Left lung (tissue), 14 donors: ENCODE measurements around the gene ZC3HAV1L. TPM values are rescaled to one million over a fixed set of nuclear protein-coding genes. Genes with fewer than 3 reads are reported as not detected.

Experiments
- ATAC-seq: fragments of 200-7000 bp; cut with Tn5 transposase; one replicate; pipeline ENCODE4 v1.9.1; 2020; ENCODE audit warnings: moderate library complexity
- DNase-seq, 4 donors: peaks; one replicate each; pipeline ENCODE4 v3.0.0-alpha.2; 2013 to 2020
- H3K27ac ChIP-seq, 2 donors: fragments of 200-600 bp; sonication (generic) in 1 of 2; one replicate each; pipeline versions ENCODE4 v1.5.0 to v1.8.0; 2020 to 2021
- H3K27me3 ChIP-seq, 2 donors: fragments of 200-600 bp; sonication (generic) in 1 of 2; one replicate each; pipeline versions ENCODE4 v1.5.0 to v1.8.0; 2020 to 2021
- H3K36me3 ChIP-seq, 2 donors: fragments of 200-600 bp; sonication (generic) in 1 of 2; one replicate each; pipeline versions ENCODE4 v1.5.0 to v1.8.0; 2020 to 2021
- H3K4me1 ChIP-seq, 2 donors: fragments of 200-600 bp; one replicate each; pipeline ENCODE4 v1.8.0; 2021
- H3K4me3 ChIP-seq, 2 donors: fragments of 200-600 bp; sonication (generic) in 1 of 2; one replicate each; pipeline versions ENCODE4 v1.5.0 to v1.8.0; 2020 to 2021; ENCODE audit warnings: mild to moderate bottlenecking in 1 of 2
- H3K9me3 ChIP-seq, 2 donors: fragments of 200-600 bp; sonication (generic) in 1 of 2; one replicate each; pipeline versions ENCODE4 v1.5.0 to v1.8.0; 2020 to 2021
- intact Hi-C, 2 donors: fragments of 100-400 bp; cut with DNase I; formaldehyde crosslinking; loops; one replicate each; pipeline versions ENCODE4 v1.11.2 to v1.14.2; 2022
- long read RNA-seq, 12 donors: library from polyadenylated mRNA in 2 of 12; unstranded in 2 of 12; transcript quantifications; one replicate each; pipeline ENCODE4 v2.0.0 and lab custom pipeline, GENCODE V29; 2019 to 2026
- polyA plus RNA-seq, 6 donors: library from polyadenylated mRNA; unstranded; fragments of 120-200 nt; gene quantifications; one replicate each; pipeline ENCODE4 v1.2.1, GENCODE V29; 2013; ENCODE audit not compliant: insufficient read length in 6 of 6
- total RNA-seq, 2 donors: library from RNA; stranded (reverse); fragmentation: NEBNext Ultra II Directional; extraction: Animal tissue kit (Norgen Biotek cat#: 25700); gene quantifications; one replicate each; pipeline ENCODE4 v1.2.1, GENCODE V29; 2021
- TF ChIP-seq, protein P1 (sequence below), 2 donors: fragments of 200-600 bp; sonication (generic) in 1 of 2; IDR thresholded peaks; one replicate each; pipeline versions ENCODE4 v1.5.0 to v1.8.0; 2021; ENCODE audit warnings: antibody characterized with exemption in 2 of 2
- donor health status: DM: no; HTN: yes; CAD: no.
- donor health status: DM: no; HTN: no; CAD: no.

The ZC3HAV1L gene
- 10 to 100 TPM in 1 of 2 donors, 1 to 10 TPM in 1; 8.4 to 12.4 TPM for total RNA-seq
- polyA plus RNA-seq, result 10 to 100 TPM; 23.1 to 27.9 (median 24.5) TPM
- long read RNA-seq, donor 1, partial matches to known transcripts, result 7 of 7 reads
- long read RNA-seq, donor 1, other reads (novel, unspliced or antisense), result 0 of 7 reads
- long read RNA-seq, donor 2, partial matches to known transcripts, result 9 of 9 reads
- long read RNA-seq, donor 2, other reads (novel, unspliced or antisense), result 0 of 9 reads
- long read RNA-seq, donor 3, partial matches to known transcripts, result 0 of 9 reads
- long read RNA-seq, donor 3, other reads (novel, unspliced or antisense), result 9 of 9 reads
- long read RNA-seq, donor 4, result 0 reads
- long read RNA-seq, donor 5, partial matches to known transcripts, result 7 of 7 reads
- long read RNA-seq, donor 5, other reads (novel, unspliced or antisense), result 0 of 7 reads
- long read RNA-seq, donor 6, partial matches to known transcripts, result 17 of 17 reads
- long read RNA-seq, donor 6, other reads (novel, unspliced or antisense), result 0 of 17 reads
- long read RNA-seq, donor 7, result 0 reads
- long read RNA-seq, donor 8, partial matches to known transcripts, result 6 of 6 reads
- long read RNA-seq, donor 8, other reads (novel, unspliced or antisense), result 0 of 6 reads
- long read RNA-seq, donor 9, result 0 reads
- long read RNA-seq, donor 10, partial matches to known transcripts, result 1 of 1 reads
- long read RNA-seq, donor 10, other reads (novel, unspliced or antisense), result 0 of 1 reads
- long read RNA-seq, donor 11, partial matches to known transcripts, result 6 of 30 reads
- long read RNA-seq, donor 11, other reads (novel, unspliced or antisense), result 24 of 30 reads
- long read RNA-seq, donor 12, result 0 reads

DNA sequence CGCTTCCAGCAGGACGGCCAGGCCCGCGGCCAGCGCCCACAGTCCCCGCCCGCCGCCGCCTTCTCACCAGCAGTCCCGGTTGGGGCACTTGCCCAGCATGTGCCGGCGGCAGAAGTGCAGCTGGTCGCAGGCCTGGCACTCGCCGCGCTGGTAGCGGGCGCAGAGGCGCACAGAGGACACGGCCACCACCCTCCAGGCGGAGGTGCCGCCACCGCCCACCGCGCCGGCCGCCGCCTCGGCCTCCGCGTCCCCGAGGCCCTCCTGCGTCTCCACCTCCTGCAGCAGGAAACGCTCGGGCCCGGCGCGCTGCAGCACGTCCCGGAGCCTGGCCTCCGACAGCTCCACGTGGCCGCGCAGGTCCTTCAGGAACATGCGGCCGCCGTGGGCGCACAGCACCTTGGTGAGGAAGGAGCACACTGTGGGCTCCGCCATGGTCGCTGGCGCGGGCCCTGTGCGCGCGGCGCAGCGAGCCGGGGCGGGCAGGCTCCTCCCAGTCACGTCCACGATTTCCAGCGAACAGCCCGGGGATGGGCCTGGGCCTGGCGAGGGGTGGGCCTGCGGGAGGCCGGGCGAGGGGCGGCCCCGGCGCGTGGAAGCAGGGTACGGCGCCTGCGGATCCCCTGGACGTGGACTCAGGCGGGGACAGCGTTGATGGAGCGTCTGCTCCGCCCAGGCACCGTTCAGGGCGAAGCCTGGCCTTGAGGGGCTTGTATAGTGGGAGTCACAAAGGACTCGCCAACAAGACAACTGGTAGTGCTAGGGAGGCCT is at the start of gene ZC3HAV1L:
TSS of gene ZC3HAV1L (minus strand) at position 457 of the 768 bp plus-strand sequence. CDS start at position 432, 25 bp downstream.
- H3K9me3 ChIP-seq, result no peaks in the 10 kb centered on the region
- H3K27me3 ChIP-seq, result peaks cover 0 to 17% of the 10 kb centered on the region in 2 donors
- intact Hi-C loops, result no loop called here
- H3K36me3 ChIP-seq, result no peaks in the 10 kb centered on the region
- TF ChIP-seq, protein P1, sequence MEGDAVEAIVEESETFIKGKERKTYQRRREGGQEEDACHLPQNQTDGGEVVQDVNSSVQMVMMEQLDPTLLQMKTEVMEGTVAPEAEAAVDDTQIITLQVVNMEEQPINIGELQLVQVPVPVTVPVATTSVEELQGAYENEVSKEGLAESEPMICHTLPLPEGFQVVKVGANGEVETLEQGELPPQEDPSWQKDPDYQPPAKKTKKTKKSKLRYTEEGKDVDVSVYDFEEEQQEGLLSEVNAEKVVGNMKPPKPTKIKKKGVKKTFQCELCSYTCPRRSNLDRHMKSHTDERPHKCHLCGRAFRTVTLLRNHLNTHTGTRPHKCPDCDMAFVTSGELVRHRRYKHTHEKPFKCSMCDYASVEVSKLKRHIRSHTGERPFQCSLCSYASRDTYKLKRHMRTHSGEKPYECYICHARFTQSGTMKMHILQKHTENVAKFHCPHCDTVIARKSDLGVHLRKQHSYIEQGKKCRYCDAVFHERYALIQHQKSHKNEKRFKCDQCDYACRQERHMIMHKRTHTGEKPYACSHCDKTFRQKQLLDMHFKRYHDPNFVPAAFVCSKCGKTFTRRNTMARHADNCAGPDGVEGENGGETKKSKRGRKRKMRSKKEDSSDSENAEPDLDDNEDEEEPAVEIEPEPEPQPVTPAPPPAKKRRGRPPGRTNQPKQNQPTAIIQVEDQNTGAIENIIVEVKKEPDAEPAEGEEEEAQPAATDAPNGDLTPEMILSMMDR (IDR thresholded peaks at IDR 0.05), result no peak
- peak within 1 kb of the TSS; percentile 75 to 93 for H3K4me3 ChIP-seq
- peak; percentile 62 to 88 (median 83) for DNase-seq
- peak within 1 kb of the TSS; percentile 69 to 71 for H3K27ac ChIP-seq
- peaks cover 4 to 23% of the 10 kb centered on the region in 2 donors for H3K4me1 ChIP-seq
- ATAC-seq, result peak; percentile 97

DNA sequence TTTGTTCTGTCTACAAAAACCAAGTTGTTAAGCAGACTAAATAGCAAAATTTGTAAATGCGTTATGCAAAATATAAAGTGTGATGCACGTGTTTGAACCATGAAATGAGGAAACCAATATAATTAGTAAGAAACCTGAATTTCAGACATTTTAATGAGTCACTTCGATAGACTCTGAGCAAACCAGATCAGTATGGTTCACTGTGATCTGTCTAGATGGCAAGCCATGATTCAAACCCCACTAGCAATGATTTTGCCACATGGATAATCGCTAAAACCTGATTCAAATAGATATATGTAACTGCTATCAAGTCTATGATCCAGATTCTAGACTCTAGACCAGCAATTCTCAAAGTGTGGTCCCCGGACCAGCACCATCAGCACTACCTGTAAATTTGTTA is 48.9 kb upstream of the ZC3HAV1L start:
- no peak for ATAC-seq
- TF ChIP-seq, protein P1 (IDR thresholded peaks at IDR 0.05), result no peak
- peaks cover 0 to 100% of the 10 kb centered on the region in 2 donors for H3K36me3 ChIP-seq
- no peaks in the 10 kb centered on the region for H3K27me3 ChIP-seq
- H3K9me3 ChIP-seq, result no peaks in the 10 kb centered on the region
- H3K27ac ChIP-seq, result no peak overlapping the region
- no peaks in the 10 kb centered on the region for H3K4me1 ChIP-seq
- no peak overlapping the region for H3K4me3 ChIP-seq
- no peak for DNase-seq
- intact Hi-C loops, result no loop called here

GRCh38 chr7:139081584-139081983 is 45.7 kb upstream of the ZC3HAV1L start:
- H3K27ac ChIP-seq, result no peak overlapping the region
- no peak for ATAC-seq

GRCh38 chr7:139080905-139081304 is 45.1 kb upstream of the ZC3HAV1L start:
- H3K27ac ChIP-seq, result no peak overlapping the region
- H3K27me3 ChIP-seq, result no peaks in the 10 kb centered on the region
- ATAC-seq, result no peak
- TF ChIP-seq, protein P1 (IDR thresholded peaks at IDR 0.05), result no peak
- intact Hi-C loops, result no loop called here
- H3K4me3 ChIP-seq, result no peak overlapping the region
- DNase-seq, result no peak
- H3K4me1 ChIP-seq, result peaks cover 0 to 2% of the 10 kb centered on the region in 2 donors
- H3K9me3 ChIP-seq, result no peaks in the 10 kb centered on the region
- H3K36me3 ChIP-seq, result peaks cover 5 to 100% of the 10 kb centered on the region in 2 donors

More at GRCh38 chr7:139081584-139081983, 45.7 kb upstream of the ZC3HAV1L start:
- Histone ChIP-seq H3K9me3 (no peaks in the 10 kb centered on the region), H3K36me3 (peaks cover 5 to 100% of the 10 kb centered on the region in 2 donors), H3K27me3 (no peaks in the 10 kb centered on the region), H3K4me1 (peaks cover 0 to 2% of the 10 kb centered on the region in 2 donors), H3K4me3 (no peak overlapping the region)
- DNase-seq, result no peak
- TF ChIP-seq, protein P1 (IDR thresholded peaks at IDR 0.05), result no peak
- intact Hi-C loops, result no loop called here
